Measurements from ENCODE around the gene PTPRN2.

DNA sequence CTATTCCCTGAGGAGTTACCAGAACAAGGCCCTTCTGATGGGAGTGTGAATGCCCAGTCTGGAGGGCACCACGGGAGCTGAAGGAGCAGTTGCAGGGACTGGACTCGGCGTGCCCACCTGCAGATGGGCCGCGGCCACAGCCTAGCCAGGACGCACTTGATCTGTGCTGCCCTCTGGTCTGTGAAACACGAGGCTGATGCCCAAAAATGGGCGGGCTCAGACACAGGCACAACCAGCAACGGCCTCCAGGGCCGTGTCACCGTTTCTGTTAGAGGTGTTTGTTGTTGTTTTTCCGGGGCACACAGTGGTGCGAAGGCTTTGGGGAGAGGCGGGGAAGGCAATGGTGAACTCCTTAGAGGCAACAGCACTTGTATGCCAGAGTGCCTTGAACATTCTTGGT, 1015.0 kb downstream of the PTPRN2 start:
- TF ChIP-seq, protein P1, sequence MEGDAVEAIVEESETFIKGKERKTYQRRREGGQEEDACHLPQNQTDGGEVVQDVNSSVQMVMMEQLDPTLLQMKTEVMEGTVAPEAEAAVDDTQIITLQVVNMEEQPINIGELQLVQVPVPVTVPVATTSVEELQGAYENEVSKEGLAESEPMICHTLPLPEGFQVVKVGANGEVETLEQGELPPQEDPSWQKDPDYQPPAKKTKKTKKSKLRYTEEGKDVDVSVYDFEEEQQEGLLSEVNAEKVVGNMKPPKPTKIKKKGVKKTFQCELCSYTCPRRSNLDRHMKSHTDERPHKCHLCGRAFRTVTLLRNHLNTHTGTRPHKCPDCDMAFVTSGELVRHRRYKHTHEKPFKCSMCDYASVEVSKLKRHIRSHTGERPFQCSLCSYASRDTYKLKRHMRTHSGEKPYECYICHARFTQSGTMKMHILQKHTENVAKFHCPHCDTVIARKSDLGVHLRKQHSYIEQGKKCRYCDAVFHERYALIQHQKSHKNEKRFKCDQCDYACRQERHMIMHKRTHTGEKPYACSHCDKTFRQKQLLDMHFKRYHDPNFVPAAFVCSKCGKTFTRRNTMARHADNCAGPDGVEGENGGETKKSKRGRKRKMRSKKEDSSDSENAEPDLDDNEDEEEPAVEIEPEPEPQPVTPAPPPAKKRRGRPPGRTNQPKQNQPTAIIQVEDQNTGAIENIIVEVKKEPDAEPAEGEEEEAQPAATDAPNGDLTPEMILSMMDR (conservative IDR thresholded peaks at IDR 0.05; ENCODE audit: low read depth, low read length) = no peak
- no peak for TF ChIP-seq EZH2 (IDR thresholded peaks at IDR 0.05; ENCODE audit: borderline replicate concordance, low read depth, low read length, poor library complexity, severe bottlenecking)

Measured in A673 (cell line).